ENCODE data around the gene LAMA2. TPM values are rescaled to one million over a fixed set of nuclear protein-coding genes. Genes with fewer than 3 reads are reported as not detected.

LAMA2 gene
- total and polyA plus RNA-seq, 2 of the 8 experiments (the other 6 are each of a cell fraction or from before 2014, with no cell fraction given): 1.3 to 3.8 TPM

DNA sequence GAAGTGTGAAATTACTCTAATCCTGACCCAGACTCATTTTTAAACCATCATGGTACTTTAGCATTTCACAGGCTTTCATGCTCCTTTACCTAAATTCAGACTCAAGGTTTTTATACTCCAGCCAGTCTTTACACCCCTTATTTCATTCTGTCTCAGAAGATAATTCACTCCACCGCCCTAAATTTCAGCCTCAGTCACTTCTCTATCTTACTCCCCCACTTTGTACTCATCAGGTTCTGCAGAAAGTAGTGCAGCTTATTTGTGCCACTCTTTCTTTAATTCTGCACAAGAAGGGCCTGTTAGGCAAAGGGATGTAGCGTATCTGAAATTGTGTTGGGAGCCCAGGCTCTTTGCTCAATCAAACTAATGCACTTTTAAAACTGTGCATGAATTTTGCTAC lies 621.5 kb downstream of the LAMA2 start:
- Histone ChIP-seq H2AK5ac (ENCODE audit: low read depth, low read length) (no peak overlapping the region), H3K23ac (ENCODE audit: insufficient read length) (no peak overlapping the region), H3K79me2 (ENCODE audit: control insufficient read depth in 1 of 2, insufficient read depth in 2 of 2, low read length in 2 of 2) (no peaks in the 10 kb centered on the region), H4K5ac (ENCODE audit: insufficient read length, low read depth, low read length) (no peak overlapping the region), H2AFZ (ENCODE audit: low read length) (no peak overlapping the region), H2BK20ac (ENCODE audit: low read length) (no peak overlapping the region), H3K4ac (replicated peaks; ENCODE audit: insufficient read length, low read depth, low read length) (no peak overlapping the region), H3K56ac (replicated peaks; ENCODE audit: insufficient read length, low read depth, low read length) (no peak overlapping the region), H2BK5ac (ENCODE audit: low read depth, low read length) (no peak overlapping the region), H3K9ac (replicated peaks in 1 of 4; ENCODE audit: extremely low read depth in 1 of 4, low read depth in 3 of 4, low read length in 3 of 4) (no peak overlapping the region), H4K8ac (ENCODE audit: extremely low read depth, insufficient read depth, low read length) (no peak overlapping the region), H3K14ac (ENCODE audit: insufficient read length) (no peak overlapping the region), H2BK12ac (ENCODE audit: low read depth, low read length) (no peak overlapping the region), H3K4me2 (ENCODE audit: insufficient read depth in 1 of 2, low read depth in 2 of 2, low read length in 2 of 2) (no peak overlapping the region), H3K4me1 (replicated peaks in 1 of 4; ENCODE audit: control insufficient read depth in 3 of 4, insufficient read depth in 4 of 4, low read length in 3 of 4) (peaks cover 4 to 14% (median 11%) of the 10 kb centered on the region in 4 experiments; a peak in 5 of 7 replicates), H3K27me3 (replicated peaks in 1 of 4; ENCODE audit: control insufficient read depth in 3 of 4, extremely low read depth in 1 of 4, insufficient read depth in 3 of 4, low read length in 3 of 4) (no peaks in the 10 kb centered on the region), H2BK15ac (ENCODE audit: low read length) (no peak overlapping the region), H3K79me1 (ENCODE audit: low read depth, low read length) (no peaks in the 10 kb centered on the region), H3K23me2 (ENCODE audit: low read depth, low read length) (no peaks in the 10 kb centered on the region), H3K27ac (ENCODE audit: low read depth, low read length) (no peak overlapping the region), H3K4me3 (ENCODE audit: extremely low read depth in 1 of 4, insufficient read depth in 2 of 4, low read depth in 3 of 4, low read length in 4 of 4) (no peak overlapping the region), H4K91ac (replicated peaks; ENCODE audit: insufficient read length, low read length) (no peak overlapping the region), H3K18ac (ENCODE audit: extremely low read depth, low read length) (no peak overlapping the region), H2BK120ac (replicated peaks; ENCODE audit: low read depth, low read length) (no peak overlapping the region), H4K20me1 (replicated peaks in 1 of 2; ENCODE audit: control insufficient read depth in 1 of 2, insufficient read depth in 2 of 2, low read length in 2 of 2) (no peaks in the 10 kb centered on the region), H3K36me3 (ENCODE audit: control insufficient read depth in 2 of 4, insufficient read depth in 4 of 4, low read length in 3 of 4) (no peaks in the 10 kb centered on the region), H3K9me3 (ENCODE audit: insufficient read depth in 2 of 2, low read depth in 1 of 2, low read length in 1 of 2) (no peaks in the 10 kb centered on the region)
- POLR2A ChIA-PET (ENCODE audit: partially characterized antibody): no interaction called here
- WGBS, 2 experiments (ENCODE audit: extremely low coverage in 1 of 2, insufficient coverage in 1 of 2, insufficient read length in 1 of 2, insufficient replicate concordance in 2 of 2, low coverage in 1 of 2, low lambda C conversion rate in 2 of 2, missing lambda C conversion rate in 1 of 2): 97% methylated on average over 2 of the region's 2 CpGs; no CpG with 5 or more reads in 1 of the 2 experiments
- DNase-seq (ENCODE audit: low read depth in 1 of 2, low spot score in 2 of 2) (no peak), FAIRE-seq (no peak)
- CTCF ChIA-PET (ENCODE audit: partially characterized antibody): interaction anchor here (1.0 to 7.9 kb wide), 5 partner anchors 19 to 94 kb away, joined by 3 to 180 read pairs (median 9); no protein-coding TSS in a partner anchor
- no peak for TF ChIP-seq SIN3A (conservative IDR thresholded peaks at IDR 0.05 in 1 of 2, IDR thresholded peaks at IDR 0.05 in 1 of 2; ENCODE audit: low read depth in 1 of 2, low read length in 2 of 2)
